A549 (cell line): ENCODE data around the gene DNAJC24.

Source experiments
- CEBPB ChIP-seq, 2 experiments: fragments of >200 bp in 1 of 2; sonication (Bioruptor Twin) in 1 of 2; formaldehyde crosslinking in 1 of 2; IDR thresholded peaks; 2 replicates each; pipeline ENCODE4 v1.6.1; 2012 to 2016
- CHD2 ChIP-seq: fragments of 150-350 bp; IDR thresholded peaks from 2 replicates; pipeline ENCODE4 v1.6.1; 2014; ENCODE audit warnings: low read length; ENCODE audit not compliant: partially characterized antibody
- CTCF ChIP-seq: fragments of >200 bp; sonication (Bioruptor Twin); formaldehyde crosslinking; IDR thresholded peaks from 3 replicates; pipeline ENCODE4 v1.5.1; 2016
- JUNB ChIP-seq: fragments of >200 bp; sonication (Bioruptor Twin); formaldehyde crosslinking; IDR thresholded peaks from 2 replicates; pipeline ENCODE4 v1.6.1; 2016
- KDM1A ChIP-seq: fragments of 200-600 bp; sonication (generic); IDR thresholded peaks from 2 replicates; pipeline ENCODE4 v1.6.1; 2016; ENCODE audit warnings: low read depth, mild to moderate bottlenecking
- POLR2A ChIP-seq: IDR thresholded peaks from 2 replicates; pipeline ENCODE4 v1.6.1; 2012; ENCODE audit warnings: mild to moderate bottlenecking, low read length
- RCOR1 ChIP-seq: fragments of 150-350 bp; IDR thresholded peaks from 2 replicates; pipeline ENCODE4 v1.6.1; 2014; ENCODE audit warnings: antibody characterized with exemption, low read length, low read depth
- REST ChIP-seq: fragments of 200-600 bp; sonication (generic); IDR thresholded peaks from 2 replicates; pipeline ENCODE4 v1.6.1; 2016; ENCODE audit warnings: antibody characterized with exemption, mild to moderate bottlenecking, moderate library complexity
- TP53 ChIP-seq: fragments of 250-450 bp; sonication (Bioruptor Pico); IDR thresholded peaks from 2 replicates; pipeline ENCODE4 v1.5.0; 2021; ENCODE audit warnings: mild to moderate bottlenecking, moderate library complexity
- TF ChIP-seq, protein P1 (sequence below): IDR thresholded peaks from 2 replicates; pipeline ENCODE4 v1.6.1; 2012
- TF ChIP-seq, protein P2 (sequence below): fragments of 150-350 bp; IDR thresholded peaks from 2 replicates; pipeline ENCODE4 v1.6.1; 2014; ENCODE audit warnings: low read depth, mild to moderate bottlenecking, low read length

DNA sequence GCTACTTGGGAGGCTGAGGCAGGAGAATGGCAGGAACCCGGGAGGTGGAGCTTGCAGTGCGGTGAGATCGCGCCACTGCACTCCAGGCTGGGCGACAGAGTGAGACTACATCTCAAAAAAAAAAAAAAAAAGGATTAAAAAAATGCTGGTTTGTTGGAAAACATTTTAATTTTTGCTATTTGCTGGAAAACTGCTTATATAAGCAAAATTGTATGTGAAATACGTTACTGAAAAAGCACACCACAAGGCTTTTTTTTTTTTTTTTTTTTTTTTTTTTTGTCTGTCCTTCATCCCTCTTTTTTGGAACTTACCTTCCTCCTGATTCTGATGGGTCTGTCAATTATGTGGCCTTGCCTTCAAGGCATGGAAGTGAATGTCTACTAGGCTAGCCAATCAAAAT is 41.0 kb upstream of the DNAJC24 start:
- no peak for TF ChIP-seq CTCF
- no peak for TF ChIP-seq POLR2A
- TF ChIP-seq, protein P1, sequence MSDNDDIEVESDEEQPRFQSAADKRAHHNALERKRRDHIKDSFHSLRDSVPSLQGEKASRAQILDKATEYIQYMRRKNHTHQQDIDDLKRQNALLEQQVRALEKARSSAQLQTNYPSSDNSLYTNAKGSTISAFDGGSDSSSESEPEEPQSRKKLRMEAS: no peak
- TF ChIP-seq, protein P2, sequence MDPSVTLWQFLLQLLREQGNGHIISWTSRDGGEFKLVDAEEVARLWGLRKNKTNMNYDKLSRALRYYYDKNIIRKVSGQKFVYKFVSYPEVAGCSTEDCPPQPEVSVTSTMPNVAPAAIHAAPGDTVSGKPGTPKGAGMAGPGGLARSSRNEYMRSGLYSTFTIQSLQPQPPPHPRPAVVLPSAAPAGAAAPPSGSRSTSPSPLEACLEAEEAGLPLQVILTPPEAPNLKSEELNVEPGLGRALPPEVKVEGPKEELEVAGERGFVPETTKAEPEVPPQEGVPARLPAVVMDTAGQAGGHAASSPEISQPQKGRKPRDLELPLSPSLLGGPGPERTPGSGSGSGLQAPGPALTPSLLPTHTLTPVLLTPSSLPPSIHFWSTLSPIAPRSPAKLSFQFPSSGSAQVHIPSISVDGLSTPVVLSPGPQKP: no peak
- no peak for TF ChIP-seq JUNB
- no peak for TF ChIP-seq REST
- TF ChIP-seq CEBPB (IDR thresholded peaks at IDR 0.05): no peak
- TF ChIP-seq TP53 (CRISPR knock-in tag): no peak
- no peak for TF ChIP-seq RCOR1
- TF ChIP-seq CHD2: no peak
- no peak for TF ChIP-seq KDM1A
